GM18951 (cell line): ENCODE results near the gene ARHGAP10.

Experiments
- POLR2A ChIP-seq: IDR thresholded peaks from 4 replicates; pipeline ENCODE4 v1.6.1; 2011; ENCODE audit warnings: mild to moderate bottlenecking; ENCODE audit not compliant: insufficient read length, insufficient read depth; ENCODE audit errors: extremely low read depth
- in situ Hi-C: fragments of 300-500 bp; cut with MboI; formaldehyde crosslinking; loops from one replicate; pipeline ENCODE4 v1.12.0; 2022; ENCODE audit warnings: low sequenced_read_pairs, mixed read lengths, inconsistent platforms; ENCODE audit not compliant: unreplicated experiment

Gene ARHGAP10

DNA sequence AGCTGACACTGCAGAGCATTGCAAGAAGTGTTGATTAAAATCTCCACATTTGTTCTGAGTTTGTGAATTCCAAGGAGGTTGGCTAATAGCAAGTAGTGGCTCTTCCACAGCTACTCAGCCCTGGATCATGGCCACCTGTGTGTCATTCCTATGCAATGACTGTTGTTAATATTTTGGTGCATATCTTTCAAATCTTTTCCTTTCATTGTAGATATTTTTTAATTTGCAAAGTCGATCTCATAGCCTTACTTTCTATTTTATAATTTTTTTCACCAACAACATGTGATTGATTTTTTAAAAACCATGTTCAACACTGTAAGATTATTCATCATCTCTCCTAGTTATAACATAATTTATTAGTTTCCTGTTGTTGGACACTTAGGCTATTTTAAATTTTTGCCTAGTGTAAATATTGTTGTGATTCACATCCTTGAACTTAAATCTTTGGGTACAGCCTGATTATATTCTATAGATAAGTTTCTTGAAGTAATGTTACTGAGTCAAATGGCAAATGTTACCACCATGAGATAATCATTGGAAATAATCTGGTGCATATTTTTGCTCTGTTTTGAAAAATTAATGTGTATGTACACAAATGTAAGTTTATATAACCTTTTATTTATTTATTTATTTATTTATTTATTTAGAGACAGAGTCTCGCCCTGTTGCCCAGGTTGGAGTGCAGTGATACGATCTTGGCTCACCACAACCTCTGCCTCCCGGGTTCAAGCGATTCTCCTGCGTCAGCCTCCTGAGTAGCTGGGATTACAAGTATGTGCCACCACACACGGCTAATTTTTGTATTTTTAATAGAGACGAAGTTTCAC lies 17.1 kb upstream of the ARHGAP10 start:
- in situ Hi-C loops: no loop called here
- no peak for TF ChIP-seq POLR2A

DNA sequence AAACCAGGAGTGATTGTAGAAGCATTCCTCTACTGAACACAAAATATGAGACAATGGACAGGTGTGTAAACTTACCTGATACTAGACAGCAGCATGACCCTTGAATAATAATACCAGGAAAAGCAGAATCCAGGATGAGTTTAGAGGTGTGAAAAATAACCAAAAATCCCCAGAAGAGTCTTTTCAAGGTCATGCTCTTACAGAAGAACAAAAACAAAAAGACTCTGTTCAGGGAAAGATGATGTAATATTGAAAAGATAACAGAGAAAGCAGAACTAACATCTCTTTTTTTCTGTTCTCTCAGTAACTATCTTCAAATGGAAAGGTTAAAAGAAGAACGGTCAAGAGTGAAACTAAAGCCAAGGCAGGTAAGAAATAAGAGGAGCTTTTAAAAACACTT lies 14.0 kb upstream of the ARHGAP10 start:
- in situ Hi-C loops: no loop called here
- TF ChIP-seq POLR2A: no peak

DNA sequence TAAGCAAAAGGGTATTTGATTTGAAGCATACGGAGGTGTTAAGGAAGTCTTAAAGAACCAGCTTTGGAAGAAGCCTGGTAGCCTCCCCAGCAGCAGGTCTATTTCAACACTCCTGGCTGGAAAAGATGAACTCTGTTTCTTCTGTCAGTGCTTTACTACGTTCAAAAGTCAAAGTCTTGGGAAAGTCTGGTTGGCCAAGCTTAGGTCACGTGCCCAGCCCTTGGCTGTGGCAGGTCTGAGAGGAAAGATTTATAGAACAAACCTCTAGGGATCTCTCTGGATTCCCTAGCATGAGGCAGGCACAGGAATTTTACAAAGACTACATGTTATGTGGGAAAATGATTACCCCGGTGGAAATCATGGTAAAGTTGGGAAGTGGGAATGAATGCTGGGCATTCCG lies 8.6 kb upstream of the ARHGAP10 start:
- in situ Hi-C loops: no loop called here
- no peak for TF ChIP-seq POLR2A

DNA sequence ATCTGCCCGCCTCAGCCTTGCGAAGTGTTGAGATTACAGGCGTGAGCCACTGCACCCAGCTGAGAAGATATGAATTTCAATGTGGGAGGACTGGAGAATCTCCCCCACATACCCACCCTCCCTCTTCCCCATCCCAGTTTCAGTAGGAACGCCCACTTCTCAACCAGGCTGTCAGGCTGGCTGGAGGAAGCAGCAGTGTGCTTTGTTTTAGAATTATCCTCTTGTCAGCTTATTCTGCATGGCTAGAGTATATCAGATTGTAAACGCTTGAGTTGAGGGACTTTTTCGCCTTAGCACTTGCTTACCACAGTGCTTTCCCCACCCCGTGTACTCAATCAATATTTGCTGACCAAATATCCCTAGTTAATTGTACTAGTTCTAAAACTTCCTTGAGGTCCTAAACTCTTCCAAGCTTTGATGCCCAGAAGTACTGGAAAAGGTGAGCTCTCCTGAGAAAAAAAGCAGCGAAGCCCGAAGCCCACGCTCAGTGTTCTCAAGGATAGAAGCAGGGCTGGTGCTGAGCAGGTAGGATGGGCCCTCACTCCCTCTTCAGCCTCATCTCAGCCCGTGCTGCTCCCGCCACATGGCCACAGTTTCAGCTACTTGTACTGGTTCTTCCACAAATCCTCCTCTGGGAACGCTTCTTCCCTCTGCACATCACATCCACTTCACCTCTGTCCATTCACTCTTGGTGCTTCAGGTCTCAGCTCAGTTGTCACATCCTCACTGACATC lies 7.3 kb upstream of the ARHGAP10 start:
- no peak for TF ChIP-seq POLR2A
- in situ Hi-C loops: no loop called here

DNA sequence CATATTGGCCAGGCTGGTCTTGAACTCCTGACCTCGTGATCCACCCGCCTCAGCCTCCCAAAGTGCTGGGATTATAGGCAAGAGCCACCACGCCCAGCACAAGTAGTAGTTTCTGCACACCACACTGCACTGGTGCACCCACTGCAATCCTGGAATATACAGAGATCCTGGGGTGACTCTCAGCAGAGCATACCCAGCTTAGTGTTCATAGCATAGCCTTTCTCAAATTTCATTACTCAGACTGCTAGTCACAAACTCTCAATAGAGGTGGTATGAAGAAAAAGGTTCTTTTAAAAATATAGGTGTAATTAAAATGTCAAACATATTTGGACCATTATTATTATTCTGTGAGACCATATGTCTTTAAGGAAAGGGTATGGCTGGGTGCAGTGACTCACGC lies 6.2 kb upstream of the ARHGAP10 start:
- in situ Hi-C loops: no loop called here

DNA sequence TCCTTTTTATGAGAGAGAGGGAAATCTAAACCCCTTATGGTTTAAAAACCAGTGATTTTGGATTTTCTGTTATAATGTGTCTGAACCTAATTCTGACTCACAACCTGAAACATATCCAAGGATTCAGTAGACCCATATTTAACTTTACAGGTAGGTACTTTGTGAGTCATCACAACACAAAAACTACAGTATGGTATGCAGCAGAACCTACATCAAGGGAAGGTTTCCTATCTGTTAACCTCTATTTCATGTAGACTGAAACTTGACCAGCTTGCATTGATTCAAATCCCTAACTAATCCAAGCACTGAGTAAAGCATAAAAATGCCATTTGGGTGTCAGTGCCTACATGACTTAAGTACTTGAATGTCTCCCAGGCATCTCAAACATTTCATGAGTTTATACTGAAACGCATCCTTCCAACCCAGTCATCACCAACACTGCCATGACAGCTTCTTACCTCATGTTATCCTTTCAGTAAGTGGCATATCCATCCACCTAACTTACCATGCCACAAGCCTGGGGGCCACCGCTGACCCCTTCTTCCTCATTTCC lies 4.3 kb upstream of the ARHGAP10 start:
- in situ Hi-C loops: no loop called here
- no peak for TF ChIP-seq POLR2A

More for the DNA sequence above, 6.2 kb upstream of the ARHGAP10 start:
- no peak for TF ChIP-seq POLR2A

DNA sequence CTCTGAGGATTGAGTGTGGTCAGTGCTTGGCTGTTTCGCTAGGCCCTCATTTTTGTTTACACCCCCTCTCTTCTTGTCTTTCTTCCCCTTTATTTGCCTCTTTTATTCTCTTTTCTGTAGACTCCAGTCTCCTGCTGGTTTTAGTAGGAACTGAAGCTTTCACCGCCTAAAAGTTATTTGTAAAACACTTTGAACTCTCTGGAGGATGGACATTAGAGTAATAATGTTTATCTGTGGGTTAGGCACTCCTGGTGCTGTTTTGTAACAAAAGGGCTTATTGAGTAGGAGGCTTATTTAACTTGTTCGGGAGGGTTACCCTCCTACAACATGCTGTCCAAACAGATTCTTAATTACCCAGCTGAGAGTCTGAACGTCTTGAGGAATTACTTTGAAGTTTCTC lies 1.6 kb upstream of the ARHGAP10 start:
- in situ Hi-C loops: no loop called here
- no peak for TF ChIP-seq POLR2A

DNA sequence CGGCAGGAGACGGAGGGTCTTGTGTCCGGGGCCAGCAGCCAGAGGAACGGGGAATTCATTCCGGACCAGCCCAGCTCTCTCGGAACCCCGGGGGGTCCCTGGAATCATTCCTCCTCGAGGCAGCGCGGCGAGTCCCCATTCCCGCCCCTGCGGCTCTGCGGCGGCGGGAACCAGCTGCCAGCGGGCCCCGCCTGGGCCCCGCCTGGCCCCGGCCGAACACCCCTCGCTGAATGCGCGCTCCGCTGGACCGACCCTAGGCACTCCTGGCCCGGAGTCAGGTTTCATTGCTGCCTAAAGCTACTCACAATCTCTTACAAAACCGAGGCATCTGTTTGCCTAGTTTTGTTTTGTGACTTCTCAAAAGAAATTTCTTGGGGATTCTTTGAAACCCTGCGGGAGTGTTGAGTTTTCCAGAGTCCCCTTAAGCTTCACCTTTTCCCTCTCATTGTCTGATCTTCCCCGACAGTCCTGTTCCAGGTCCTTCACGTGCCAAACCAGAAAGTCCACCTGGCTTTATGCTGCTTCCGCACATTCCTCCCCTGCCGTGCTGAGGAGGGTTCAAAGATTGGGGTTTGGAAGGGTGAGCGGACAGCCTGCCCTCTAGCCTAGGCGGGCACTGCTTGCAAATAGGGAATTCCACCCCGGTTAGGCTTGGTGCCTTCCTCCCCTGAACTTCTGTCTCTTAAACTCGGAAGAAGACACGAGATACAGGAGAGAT lies 789 bp downstream of the ARHGAP10 start:
- no peak for TF ChIP-seq POLR2A
- in situ Hi-C loops: no loop called here

DNA sequence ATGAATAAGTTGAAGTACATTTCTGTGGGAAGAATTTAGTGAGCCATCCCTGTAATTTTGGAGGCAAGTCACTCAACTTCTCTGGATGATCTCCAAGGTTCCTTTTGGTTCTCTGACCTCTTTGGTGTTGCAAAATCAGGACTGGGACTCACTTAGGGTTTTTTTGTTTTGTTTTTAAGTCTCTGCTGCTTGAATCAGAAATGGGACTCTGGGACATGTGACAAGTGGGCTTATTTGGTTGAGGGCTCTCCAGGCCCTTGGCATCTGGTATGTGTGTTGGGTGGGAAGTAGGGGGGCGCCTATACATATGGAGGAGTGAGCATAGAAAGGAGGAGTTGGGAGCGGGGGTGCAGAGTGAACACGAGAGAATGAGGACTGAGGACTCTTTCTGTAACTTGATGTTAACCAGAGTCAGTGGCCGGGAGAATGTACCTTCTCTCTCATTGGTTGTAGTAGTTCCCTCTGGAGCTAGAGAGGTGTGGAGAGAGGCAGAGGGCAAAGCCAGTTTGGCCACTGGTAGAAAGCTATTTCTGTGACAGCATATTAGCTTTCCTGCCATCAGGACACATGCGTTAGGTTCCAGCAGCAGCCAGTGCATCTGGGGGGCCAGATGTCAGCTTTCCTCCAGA lies 1.9 kb downstream of the ARHGAP10 start:
- in situ Hi-C loops: no loop called here
- TF ChIP-seq POLR2A: no peak

DNA sequence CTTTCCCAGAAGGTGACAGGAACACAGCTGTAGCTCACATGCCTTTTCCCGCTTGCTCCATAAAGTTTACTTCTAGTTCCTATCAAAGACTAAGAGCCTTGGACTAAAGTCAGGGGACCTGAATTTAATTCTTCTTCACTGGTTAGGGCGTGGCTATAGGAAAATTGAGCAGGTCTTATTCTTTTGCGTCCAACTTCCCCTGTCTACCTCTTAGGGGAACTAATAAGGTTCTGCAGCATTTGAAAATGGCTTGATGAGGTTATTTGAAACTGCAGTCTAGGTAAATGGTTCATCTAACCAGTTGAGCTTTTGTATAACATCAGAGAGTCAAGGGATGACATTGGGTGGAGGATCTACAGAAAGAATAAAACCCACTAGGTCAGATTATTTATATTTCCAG lies 2.6 kb downstream of the ARHGAP10 start:
- in situ Hi-C loops: no loop called here

DNA sequence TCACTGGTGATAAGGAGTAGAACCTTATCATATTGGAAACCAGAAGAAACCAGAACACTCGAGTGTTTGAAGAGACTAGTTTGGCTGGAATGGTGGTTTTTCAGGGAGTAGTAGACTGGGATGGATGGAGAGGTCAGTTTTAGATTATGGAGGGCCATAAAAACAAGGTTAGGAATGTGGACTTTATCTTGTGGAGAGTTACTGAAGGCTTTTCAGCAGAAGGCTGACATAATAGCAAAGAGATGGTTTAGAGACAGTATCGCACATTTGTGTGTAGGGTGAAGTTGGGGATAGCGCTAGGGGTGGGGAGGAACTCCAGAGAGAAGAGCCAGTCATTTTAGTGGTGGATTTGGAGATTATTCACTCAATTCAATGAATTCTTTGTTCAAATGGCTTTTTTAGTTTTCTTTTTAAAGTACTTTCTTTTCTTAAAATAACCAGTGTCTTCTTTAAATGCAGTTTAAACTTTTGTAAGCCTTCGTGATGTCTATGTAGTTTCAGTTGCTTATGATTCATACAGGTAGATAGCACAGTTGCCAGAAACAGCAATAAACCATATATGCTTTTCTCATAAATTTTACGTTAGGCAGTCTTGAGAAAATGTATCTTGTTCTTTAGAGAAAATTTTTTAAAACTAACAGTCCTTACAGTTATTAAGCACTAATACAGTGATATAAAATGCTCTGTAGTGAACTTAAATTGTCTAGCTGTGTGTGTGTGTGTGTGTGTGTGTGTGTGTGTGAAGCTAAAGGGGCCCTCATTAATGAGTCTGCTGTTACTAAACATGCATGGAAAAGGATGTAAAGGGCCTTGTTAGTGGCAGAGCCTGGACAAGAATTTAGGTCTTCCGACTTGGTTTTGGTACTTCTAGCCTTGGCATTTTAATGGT lies 3.8 kb downstream of the ARHGAP10 start:
- no peak for TF ChIP-seq POLR2A
- in situ Hi-C loops: no loop called here

More for the DNA sequence above, 2.6 kb downstream of the ARHGAP10 start:
- TF ChIP-seq POLR2A: no peak

DNA sequence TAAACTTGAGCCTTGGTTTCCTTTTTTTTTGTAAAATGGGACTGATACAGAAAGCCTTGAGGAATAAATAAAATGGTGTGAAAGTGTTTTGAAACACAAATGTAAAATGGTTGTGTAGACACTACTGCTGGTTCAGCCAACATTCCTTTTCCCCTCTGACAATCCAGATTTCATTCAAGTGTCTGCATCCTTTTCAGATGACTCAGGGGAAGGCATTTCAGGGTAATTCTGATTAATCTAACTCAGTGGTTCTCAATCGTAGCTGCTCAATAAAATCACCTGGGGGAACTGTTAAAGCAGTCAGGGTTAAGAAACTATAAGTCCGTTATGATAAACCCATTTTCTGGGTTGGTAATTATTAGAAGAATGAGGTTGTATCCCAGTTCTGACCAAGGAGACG lies 4.6 kb downstream of the ARHGAP10 start:
- in situ Hi-C loops: no loop called here
- no peak for TF ChIP-seq POLR2A
